ENCODE results near the gene ERN1. TPM values are rescaled to one million over a fixed set of nuclear protein-coding genes. Genes with fewer than 3 reads are reported as not detected.

ERN1 gene
- total and polyA plus RNA-seq, 3 donors from 2014 or later, result 7.0 to 13.0 (median 12.8) TPM

GRCh38 chr17:64163468-64163867, 33.5 kb upstream of the ERN1 start:
- no peak overlapping the region for H3K27ac ChIP-seq
- no peak for DNase-seq
- no peaks in the 10 kb centered on the region for H3K27me3 ChIP-seq
- H3K9me3 ChIP-seq, result no peaks in the 10 kb centered on the region
- H3K36me3 ChIP-seq (ENCODE audit: low read depth, missing control alignments), result peaks cover 3% of the 10 kb centered on the region
- no peak overlapping the region for H3K4me3 ChIP-seq
- H3K4me1 ChIP-seq, result no peaks in the 10 kb centered on the region
- intact Hi-C loops (cut with DNase I; ENCODE audit: low total_unique reads), result loop anchor here (10.0 kb wide), 1 partner anchor 111 kb away; no protein-coding TSS in a partner anchor
- WGBS, 2 donors, result 82 to 83% methylated on average over 6 of the region's 6 CpGs
- TF ChIP-seq POLR2A (IDR thresholded peaks at IDR 0.05) (no peak), CTCF (IDR thresholded peaks at IDR 0.05) (no peak)

GRCh38 chr17:64162554-64162953, 32.6 kb upstream of the ERN1 start:
- TF ChIP-seq POLR2A (IDR thresholded peaks at IDR 0.05), result no peak
- no peak for TF ChIP-seq CTCF (IDR thresholded peaks at IDR 0.05)
- DNase-seq, result no peak
- intact Hi-C loops (cut with DNase I; ENCODE audit: low total_unique reads), result loop anchor here (10.0 kb wide), 1 partner anchor 112 kb away; no protein-coding TSS in a partner anchor
- Histone ChIP-seq H3K36me3 (ENCODE audit: low read depth, missing control alignments) (no peaks in the 10 kb centered on the region), H3K9me3 (no peaks in the 10 kb centered on the region), H3K4me3 (no peak overlapping the region), H3K27ac (no peak overlapping the region), H3K4me1 (no peaks in the 10 kb centered on the region), H3K27me3 (no peaks in the 10 kb centered on the region)
- WGBS, 2 donors, result 82 to 89% methylated on average over 2 of the region's 2 CpGs

- H3K4me1 ChIP-seq, result peaks cover 2% of the 10 kb centered on the region
- intact Hi-C loops (cut with DNase I; ENCODE audit: low total_unique reads), result loop anchor here (10.0 kb wide), 1 partner anchor 113 kb away; no protein-coding TSS in a partner anchor
- no peak overlapping the region for H3K27ac ChIP-seq
- no peaks in the 10 kb centered on the region for H3K27me3 ChIP-seq
- WGBS, 2 donors, result 87% methylated on average over 6 of the region's 6 CpGs
- TF ChIP-seq CTCF (IDR thresholded peaks at IDR 0.05), result no peak
- TF ChIP-seq POLR2A (IDR thresholded peaks at IDR 0.05), result no peak
- DNase-seq, result no peak
- no peaks in the 10 kb centered on the region for H3K36me3 ChIP-seq (ENCODE audit: low read depth, missing control alignments)
- H3K9me3 ChIP-seq, result no peaks in the 10 kb centered on the region
- no peak overlapping the region for H3K4me3 ChIP-seq
Measured at GRCh38 chr17:64161380-64162176, 31.6 kb upstream of the ERN1 start.

GRCh38 chr17:64160378-64160777, 30.4 kb upstream of the ERN1 start:
- no peaks in the 10 kb centered on the region for H3K36me3 ChIP-seq (ENCODE audit: low read depth, missing control alignments)
- TF ChIP-seq POLR2A (IDR thresholded peaks at IDR 0.05) (no peak), CTCF (IDR thresholded peaks at IDR 0.05) (no peak)
- H3K9me3 ChIP-seq, result no peaks in the 10 kb centered on the region
- WGBS, 2 donors, result 89 to 91% methylated on average over 4 of the region's 4 CpGs
- intact Hi-C loops (cut with DNase I; ENCODE audit: low total_unique reads), result loop anchor here (10.0 kb wide), 1 partner anchor 114 kb away; no protein-coding TSS in a partner anchor
- no peaks in the 10 kb centered on the region for H3K27me3 ChIP-seq
- no peak for DNase-seq
- H3K27ac ChIP-seq, result no peak overlapping the region
- peaks cover 14% of the 10 kb centered on the region for H3K4me1 ChIP-seq
- H3K4me3 ChIP-seq, result no peak overlapping the region
